Activated T-helper 17 cell treated with anti-CD3 and anti-CD28 coated beads, Interleukin-2, amount 50 U/mL, for 72 hours (primary cell): ENCODE data around the gene ZNF320. TPM values are rescaled to one million over a fixed set of nuclear protein-coding genes. Genes with fewer than 3 reads are reported as not detected.
"Not testable (repeated sequence)": the region's sequence is repeated elsewhere in the genome, so short reads cannot be mapped to it uniquely, and the experiment has no call there.

Source experiments
- ATAC-seq: fragments of 150-1000 bp; cut with Tn5 transposase; replicated peaks from 2 replicates; pipeline ENCODE4 v1.10.0; 2021; ENCODE audit warnings: mild to moderate bottlenecking, moderate library complexity
- H3K27ac Mint-ChIP-seq: one replicate; pipeline ENCODE4 v1.8.0; 2022; ENCODE audit warnings: mixed read lengths
- H3K27me3 Mint-ChIP-seq: one replicate; pipeline ENCODE4 v1.8.0; 2022; ENCODE audit warnings: mixed read lengths
- H3K36me3 Mint-ChIP-seq: one replicate; pipeline ENCODE4 v1.8.0; 2022; ENCODE audit warnings: low read depth, mild to moderate bottlenecking, mixed read lengths
- H3K4me1 Mint-ChIP-seq: one replicate; pipeline ENCODE4 v1.8.0; 2022; ENCODE audit warnings: mixed read lengths
- H3K4me3 Mint-ChIP-seq: one replicate; pipeline ENCODE4 v1.8.0; 2022; ENCODE audit warnings: mild to moderate bottlenecking, mixed read lengths
- H3K9me3 Mint-ChIP-seq: one replicate; pipeline ENCODE4 v1.8.0; 2022; ENCODE audit warnings: mixed read lengths
- total RNA-seq, 2 donors: library from RNA; stranded (reverse); gene quantifications; one replicate each; pipeline ENCODE4 v1.2.3, GENCODE V29; 2022

ZNF320 gene
- 1 to 10 TPM; 3.3 to 9.4 TPM for total RNA-seq

DNA sequence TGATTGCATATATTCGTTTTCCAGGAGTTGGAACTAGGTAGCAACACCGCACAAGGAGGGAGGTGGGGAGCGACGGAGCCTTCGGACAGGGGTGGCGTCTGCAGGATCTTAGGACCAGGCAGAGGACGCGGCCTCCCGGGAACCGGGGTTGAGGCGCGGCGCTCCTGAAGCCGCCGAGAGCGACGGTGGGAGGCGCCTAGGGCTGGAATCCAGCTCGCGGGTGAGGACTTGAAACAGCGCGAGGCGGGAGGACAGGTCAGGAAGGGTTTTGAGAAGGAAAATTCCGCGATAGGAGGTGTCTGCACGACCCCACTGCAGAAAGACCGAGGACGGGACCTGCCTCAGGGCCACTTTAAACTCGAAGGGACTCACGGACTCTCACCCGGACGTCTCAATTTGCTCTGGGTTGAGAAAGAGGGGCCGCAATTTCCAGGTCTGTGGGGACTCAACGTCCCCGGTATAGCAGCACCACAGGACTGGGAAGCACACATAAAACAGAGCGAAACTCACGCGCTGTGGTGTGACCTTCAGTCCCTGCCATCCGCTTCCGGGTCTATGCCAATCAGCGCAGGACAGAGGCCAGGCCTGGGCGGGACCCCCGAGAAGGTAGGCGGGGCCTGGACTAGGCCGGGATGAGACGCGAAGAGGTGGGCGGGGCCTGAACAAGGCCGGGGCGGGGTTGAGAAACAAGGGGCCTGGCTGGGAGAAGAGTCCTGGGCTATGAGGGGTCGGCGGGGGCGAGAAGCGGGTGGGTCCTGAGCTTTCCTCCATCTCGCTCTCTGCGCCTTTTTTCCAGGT lies at the start of gene ZNF320:
ZNF320 (minus strand) TSS at position 498 of the 798 bp plus-strand sequence. CDS start 7,380 bp downstream, outside the sequence.
- Mint-ChIP-seq H3K4me3 (peak within 1 kb of the TSS; percentile 85), H3K27me3 (no peaks in the 10 kb centered on the region)

DNA sequence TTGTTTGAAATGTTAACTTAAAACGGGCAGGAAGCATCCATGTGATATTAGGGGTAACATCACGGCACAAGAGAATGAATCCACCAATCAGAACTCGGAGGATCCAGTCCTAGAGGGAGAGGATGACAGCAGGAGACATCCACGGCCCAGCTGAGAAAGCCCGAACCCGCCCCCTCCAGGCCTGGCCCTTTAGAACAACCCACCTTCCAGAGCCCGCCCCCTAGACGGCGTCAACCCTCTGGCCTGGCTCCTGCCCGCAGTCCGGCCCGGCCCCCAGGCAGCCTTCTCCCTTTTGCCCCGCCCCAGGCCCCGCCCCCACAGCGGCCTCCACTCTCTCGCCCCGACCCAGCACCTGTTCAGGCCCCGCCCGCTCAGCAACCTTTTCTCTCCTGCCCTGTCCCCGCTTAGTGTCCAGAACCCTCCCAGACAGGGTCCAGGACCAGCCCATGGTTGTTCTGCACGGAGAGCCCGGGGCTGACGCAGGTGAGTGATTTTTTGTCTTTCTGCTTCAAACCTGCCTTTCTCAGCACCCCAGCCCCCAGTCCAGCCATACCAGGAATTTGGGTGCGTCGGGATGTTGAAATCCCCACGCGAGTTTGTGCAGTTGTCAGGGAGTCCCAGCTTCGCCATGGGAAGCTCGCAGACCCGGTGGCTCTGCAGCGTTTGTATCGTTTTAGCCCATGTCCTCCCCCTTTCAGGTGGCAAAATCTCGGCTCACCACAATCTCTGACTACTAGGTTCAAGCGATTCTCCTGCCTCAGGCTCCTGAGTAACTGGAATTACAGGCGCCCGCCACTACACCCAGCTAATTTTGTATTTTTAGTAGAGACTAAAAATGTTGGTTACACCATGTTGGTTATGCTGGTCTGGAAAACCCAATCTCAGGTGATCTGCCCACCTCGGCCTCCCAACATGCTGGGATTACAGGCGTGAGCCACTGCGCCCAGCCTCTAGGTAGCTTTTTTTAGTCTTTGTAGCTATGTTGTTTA lies 49.2 kb upstream of the ZNF320 start:
- peaks cover 16% of the 10 kb centered on the region for H3K9me3 Mint-ChIP-seq
- H3K27me3 Mint-ChIP-seq, result no peaks in the 10 kb centered on the region
- H3K27ac Mint-ChIP-seq, result no peak overlapping the region
- H3K36me3 Mint-ChIP-seq, result peaks cover 24% of the 10 kb centered on the region
- peaks cover 3% of the 10 kb centered on the region for H3K4me1 Mint-ChIP-seq
- no peak for ATAC-seq
- no peak overlapping the region for H3K4me3 Mint-ChIP-seq

More for the DNA sequence above, at the start of gene ZNF320:
- peak; percentile 100 for ATAC-seq
- Mint-ChIP-seq H3K27ac (peak within 1 kb of the TSS; percentile 78), H3K4me1 (peaks cover 10% of the 10 kb centered on the region), H3K9me3 (peaks cover 9% of the 10 kb centered on the region), H3K36me3 (peaks cover 23% of the 10 kb centered on the region)

DNA sequence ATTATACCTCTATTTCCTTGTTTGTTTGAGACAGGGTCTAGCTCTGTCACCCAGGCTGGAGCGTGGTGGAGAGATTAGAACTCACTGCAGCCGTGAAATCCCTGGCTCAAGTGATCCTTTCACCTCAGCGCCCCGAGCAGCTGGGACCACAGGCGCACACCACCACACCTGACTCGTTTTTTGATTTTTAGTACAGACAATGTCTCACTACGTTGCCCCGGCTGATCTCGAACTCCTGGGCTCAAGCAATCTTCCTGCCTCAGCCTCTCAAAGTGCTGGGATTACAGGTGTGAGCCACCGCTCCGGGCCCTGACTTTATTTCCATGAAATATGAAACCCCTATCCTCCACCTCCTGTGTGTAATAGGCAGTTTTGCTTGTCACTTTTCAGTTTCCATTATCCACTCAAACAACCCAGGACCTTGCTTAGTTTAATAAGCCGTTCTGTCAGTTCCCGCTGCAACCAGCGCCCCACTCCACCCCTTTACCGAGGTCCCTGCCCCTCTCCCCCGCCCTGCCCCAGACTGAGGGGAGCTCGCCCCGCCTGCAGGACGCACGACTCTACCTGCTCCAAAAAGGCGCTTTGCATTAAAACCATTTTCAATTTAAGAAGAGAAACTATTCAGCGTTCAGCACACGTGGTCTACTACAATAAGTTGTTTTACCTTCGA lies 48.4 kb upstream of the ZNF320 start:
- peaks cover 15% of the 10 kb centered on the region for H3K9me3 Mint-ChIP-seq
- no peak overlapping the region for H3K27ac Mint-ChIP-seq
- no peak overlapping the region for H3K4me3 Mint-ChIP-seq
- H3K4me1 Mint-ChIP-seq, result peaks cover 10% of the 10 kb centered on the region
- ATAC-seq, result no peak
- H3K27me3 Mint-ChIP-seq, result no peaks in the 10 kb centered on the region
- peaks cover 22% of the 10 kb centered on the region for H3K36me3 Mint-ChIP-seq

DNA sequence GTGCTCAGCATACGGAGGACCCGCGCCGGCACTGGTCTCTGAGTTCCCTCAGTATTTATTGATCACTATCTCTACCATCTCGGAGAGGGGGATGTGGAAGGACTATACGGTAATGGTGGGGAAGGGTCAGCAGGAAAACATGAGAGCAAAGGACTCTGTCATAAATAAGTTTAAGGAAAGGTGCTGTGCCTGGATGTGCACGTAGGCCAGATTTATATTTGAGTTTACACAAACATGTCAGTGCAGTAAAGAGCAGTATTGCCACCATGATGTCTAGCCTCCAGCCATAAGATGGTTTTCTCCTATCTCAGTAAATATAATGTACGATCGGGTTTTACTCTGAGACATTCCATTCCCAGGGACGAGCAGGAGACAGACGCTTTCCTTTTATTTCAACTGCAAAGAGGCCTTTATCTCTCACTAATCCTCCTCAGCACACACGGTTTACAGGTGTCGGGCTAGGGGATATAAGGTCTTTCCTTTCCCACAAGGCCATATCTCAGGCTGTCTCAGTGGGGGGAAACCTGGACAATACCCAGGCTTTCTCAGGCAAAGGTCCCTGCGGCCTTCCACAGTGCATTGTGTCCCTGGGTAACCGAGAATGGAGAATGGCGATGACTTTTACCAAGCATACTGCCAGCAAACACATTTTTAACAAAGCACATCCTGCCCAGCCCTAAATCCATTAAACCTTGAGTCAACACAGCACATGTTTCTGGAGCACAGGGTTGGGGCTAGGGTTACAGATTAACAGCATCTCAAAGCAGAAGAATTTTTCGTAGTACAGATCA lies 47.5 kb upstream of the ZNF320 start:
- not testable (repeated sequence) for ATAC-seq, H3K4me1 Mint-ChIP-seq, H3K9me3 Mint-ChIP-seq, H3K27ac Mint-ChIP-seq, H3K4me3 Mint-ChIP-seq, H3K27me3 Mint-ChIP-seq
- peaks cover 13% of the 10 kb centered on the region for H3K36me3 Mint-ChIP-seq

DNA sequence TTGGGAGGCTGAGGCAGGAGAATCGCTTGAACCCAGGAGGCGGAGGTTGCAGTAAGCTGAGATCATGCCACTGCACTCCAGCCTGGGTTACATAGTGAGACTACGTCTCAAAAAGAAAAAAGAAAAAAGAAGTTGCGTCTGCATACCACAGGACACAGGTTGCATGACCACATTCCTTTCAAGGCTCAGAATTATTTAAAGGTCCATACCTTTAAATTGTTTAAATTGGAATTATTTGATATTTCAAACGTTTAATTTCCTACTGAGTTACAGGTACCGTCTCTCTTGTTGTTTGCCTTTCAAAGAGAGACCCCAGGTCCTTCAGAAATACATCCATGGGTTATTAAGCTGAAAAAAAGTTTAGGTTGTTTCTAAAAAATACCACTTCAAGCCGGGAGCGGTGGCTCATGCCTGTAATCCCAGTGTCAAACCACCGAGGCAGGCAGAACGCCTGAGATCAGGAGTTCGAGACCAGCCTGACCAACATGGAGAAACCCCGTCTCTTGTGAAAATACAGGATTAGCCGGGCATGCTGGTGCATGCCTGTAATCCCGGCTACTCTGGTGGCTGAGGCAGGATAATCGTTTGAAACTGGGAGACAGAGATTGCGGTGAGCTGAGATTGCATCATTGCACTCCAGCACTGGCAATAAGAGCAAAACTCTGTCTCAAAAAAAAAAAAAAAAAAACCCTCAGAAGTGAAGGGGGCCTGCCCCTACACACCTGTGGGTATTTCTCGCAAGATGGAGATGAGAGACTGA lies 46.6 kb upstream of the ZNF320 start:
- H3K36me3 Mint-ChIP-seq, result peaks cover 7% of the 10 kb centered on the region
- no peaks in the 10 kb centered on the region for H3K9me3 Mint-ChIP-seq
- peaks cover 10% of the 10 kb centered on the region for H3K4me1 Mint-ChIP-seq
- no peaks in the 10 kb centered on the region for H3K27me3 Mint-ChIP-seq
- no peak for ATAC-seq
- H3K4me3 Mint-ChIP-seq, result no peak overlapping the region
- H3K27ac Mint-ChIP-seq, result no peak overlapping the region

DNA sequence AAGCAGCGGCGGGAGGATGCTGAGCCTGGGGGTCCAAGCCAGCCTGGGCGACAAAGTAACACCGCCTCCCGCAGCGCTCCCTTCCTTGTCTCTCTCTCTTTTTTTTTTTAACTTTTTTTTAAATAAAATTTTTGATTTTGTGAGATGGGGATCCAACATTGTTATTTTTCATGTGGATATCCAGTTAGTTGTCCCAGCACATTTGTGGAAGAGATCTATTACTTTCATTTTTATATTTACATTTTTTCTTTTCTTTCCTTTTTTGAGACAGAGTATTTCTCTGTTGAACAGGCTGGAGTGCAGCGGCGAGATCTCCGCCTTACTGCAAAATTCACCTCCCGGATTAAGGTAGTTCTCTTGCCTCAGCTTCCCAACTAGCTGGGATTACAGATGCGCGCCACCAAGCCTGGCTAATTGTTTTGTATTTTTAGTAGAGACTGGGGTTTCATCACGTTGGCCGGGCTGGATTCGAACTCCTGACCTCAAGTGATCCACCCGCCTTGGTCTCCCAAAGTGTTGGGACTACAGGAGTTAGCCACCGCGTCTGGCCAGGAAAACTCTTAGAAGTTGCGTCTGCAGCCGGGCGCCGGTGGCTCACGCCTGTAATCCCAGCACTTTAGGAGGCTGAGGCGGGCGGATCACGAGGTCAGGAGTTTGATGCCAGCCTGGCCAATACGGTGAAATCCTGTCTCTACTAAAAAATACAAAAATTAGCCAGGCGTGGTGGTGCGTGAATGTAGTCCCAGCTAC lies 45.9 kb upstream of the ZNF320 start:
- peaks cover 4% of the 10 kb centered on the region for H3K9me3 Mint-ChIP-seq
- peak overlapping the region; percentile 91 for H3K4me3 Mint-ChIP-seq
- peaks cover 16% of the 10 kb centered on the region for H3K4me1 Mint-ChIP-seq
- no peaks in the 10 kb centered on the region for H3K27me3 Mint-ChIP-seq
- H3K27ac Mint-ChIP-seq, result peak overlapping the region; percentile 83
- H3K36me3 Mint-ChIP-seq, result peaks cover 15% of the 10 kb centered on the region
- no peak for ATAC-seq

DNA sequence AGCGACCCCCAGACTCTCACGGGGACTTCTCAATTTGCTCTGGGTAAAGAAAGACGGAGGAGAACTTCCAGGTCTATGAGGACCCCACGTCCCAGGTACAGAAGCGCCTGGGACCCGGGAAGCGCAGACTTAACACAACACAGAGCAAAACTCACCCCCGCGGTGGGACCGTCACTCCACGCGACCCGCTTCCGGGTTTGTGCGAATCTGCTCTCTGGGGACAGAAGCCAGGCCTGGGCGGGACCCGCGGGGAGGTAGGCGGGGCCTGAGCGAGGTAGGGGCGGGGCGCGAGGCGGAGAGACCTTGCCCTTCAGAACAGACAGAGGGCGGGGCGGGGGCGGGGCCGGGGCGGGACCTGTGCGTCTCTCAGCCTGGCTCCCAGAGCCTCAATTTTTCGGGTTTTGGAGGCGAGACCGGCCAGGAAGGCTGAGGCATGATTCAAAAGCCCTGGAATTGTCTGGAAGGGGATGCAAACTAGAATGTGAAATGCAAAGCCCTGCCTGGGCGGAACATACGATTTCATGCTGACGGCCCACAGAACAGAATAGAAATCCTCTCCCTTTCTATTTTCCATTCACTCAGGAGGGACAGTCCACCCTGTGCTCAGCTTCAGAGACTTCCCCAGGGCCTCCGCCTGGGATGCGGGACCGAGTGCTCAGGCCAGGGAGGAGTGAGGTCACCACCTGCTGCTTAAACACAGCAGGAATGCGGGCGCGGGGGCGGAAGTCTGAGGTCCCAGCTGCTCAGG lies 45.1 kb upstream of the ZNF320 start:
- Mint-ChIP-seq H3K27ac (peak overlapping the region; percentile 83), H3K36me3 (peaks cover 16% of the 10 kb centered on the region), H3K4me3 (peak overlapping the region; percentile 91), H3K27me3 (no peaks in the 10 kb centered on the region), H3K4me1 (peaks cover 16% of the 10 kb centered on the region), H3K9me3 (peaks cover 4% of the 10 kb centered on the region)
- peak; percentile 100 for ATAC-seq

DNA sequence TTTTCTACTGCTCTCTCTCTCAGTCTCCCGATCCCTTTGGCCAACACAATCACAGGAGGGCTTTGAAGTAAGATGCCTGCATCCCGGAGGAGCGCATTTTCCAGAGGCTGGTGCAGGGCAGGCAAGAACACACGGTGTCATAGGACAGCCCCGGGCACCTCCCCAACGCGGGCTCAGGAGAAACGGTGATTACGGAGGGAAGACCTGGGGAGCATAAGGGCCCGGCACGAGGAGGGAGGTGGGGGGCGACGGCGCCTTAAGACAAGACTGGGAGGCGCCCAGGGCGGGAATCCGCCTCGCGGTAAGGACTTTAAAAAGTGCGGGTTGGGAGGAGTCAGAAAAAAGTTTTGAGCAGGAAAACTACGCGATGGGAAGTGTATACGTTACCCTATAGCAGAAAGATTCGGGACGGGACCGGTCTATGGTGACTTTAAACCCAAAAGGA lies 44.5 kb upstream of the ZNF320 start:
- ATAC-seq, result peak; percentile 42
- Mint-ChIP-seq H3K27me3 (no peaks in the 10 kb centered on the region), H3K4me1 (peaks cover 17% of the 10 kb centered on the region), H3K36me3 (peaks cover 19% of the 10 kb centered on the region), H3K4me3 (peak overlapping the region; percentile 91), H3K9me3 (peaks cover 4% of the 10 kb centered on the region), H3K27ac (peak overlapping the region; percentile 83)

DNA sequence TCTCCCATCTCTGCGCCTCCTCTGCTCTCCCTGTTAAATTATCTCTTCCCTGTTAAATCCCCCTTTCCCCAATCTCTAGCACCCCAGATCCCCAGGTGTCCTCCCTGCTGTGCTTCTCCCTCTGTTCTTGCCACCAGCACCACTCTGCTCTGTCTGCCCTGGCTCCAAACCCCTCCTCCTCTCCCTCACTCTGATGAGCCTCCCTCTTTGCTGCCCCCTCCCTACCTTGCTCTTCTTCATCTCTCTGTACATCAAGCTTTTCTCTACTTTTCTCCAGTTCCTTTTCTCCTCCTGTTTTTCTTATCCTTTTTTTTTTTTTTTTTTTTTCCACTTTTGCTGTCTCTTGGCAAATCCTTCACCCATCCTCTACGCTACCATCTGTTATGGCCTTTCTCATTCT lies 44.1 kb upstream of the ZNF320 start:
- Mint-ChIP-seq H3K36me3 (peaks cover 23% of the 10 kb centered on the region), H3K4me1 (peaks cover 21% of the 10 kb centered on the region), H3K4me3 (peak overlapping the region; percentile 91), H3K27ac (peak overlapping the region; percentile 83)
- ATAC-seq, H3K9me3 Mint-ChIP-seq, H3K27me3 Mint-ChIP-seq: not testable (repeated sequence)

DNA sequence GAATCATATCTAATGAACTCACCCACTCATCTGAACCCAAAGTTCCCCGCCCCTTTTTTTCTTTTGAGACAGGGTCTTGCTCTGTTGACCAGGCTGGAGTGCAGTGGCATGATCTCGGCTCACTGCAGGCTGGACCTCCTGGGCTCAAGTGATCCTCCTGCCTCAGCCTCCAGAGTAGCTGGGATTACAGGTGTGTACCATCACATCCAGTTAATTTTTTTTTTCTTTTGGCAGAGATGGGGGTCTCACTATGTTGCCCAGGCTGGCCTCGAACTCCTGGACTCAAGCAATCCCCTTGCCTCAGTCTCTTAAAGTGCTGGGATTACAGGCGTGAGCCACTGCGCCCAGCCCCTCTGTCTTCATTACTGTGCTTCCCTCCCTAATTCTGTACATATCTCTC lies 43.5 kb upstream of the ZNF320 start:
- not testable (repeated sequence) for H3K9me3 Mint-ChIP-seq, ATAC-seq, H3K27me3 Mint-ChIP-seq
- Mint-ChIP-seq H3K4me3 (peak overlapping the region; percentile 91), H3K27ac (peak overlapping the region; percentile 83), H3K4me1 (peaks cover 22% of the 10 kb centered on the region), H3K36me3 (peaks cover 29% of the 10 kb centered on the region)

DNA sequence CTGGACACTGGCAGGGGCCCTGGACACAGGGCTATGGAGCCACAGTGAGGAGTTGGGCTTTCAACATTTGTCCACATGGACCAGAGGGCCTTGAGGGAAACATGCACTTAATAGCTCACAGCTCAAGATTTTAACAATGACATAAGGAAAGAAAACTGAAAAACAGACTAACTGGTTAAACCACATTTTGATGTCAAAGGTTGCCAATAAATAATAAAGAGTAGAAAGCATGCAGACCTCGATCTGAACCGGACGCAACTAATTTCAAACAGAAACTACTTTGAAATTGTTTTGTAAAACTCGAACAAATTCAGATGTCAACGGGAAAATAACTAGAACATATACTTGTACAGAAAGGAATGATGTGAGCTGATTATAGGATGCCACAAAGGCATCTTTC lies 41.3 kb upstream of the ZNF320 start:
- peaks cover 22% of the 10 kb centered on the region for H3K4me1 Mint-ChIP-seq
- no peaks in the 10 kb centered on the region for H3K27me3 Mint-ChIP-seq
- no peak overlapping the region for H3K4me3 Mint-ChIP-seq
- peaks cover 45% of the 10 kb centered on the region for H3K36me3 Mint-ChIP-seq
- H3K9me3 Mint-ChIP-seq, result peaks cover 4% of the 10 kb centered on the region
- ATAC-seq, result no peak
- peak overlapping the region; percentile 54 for H3K27ac Mint-ChIP-seq

DNA sequence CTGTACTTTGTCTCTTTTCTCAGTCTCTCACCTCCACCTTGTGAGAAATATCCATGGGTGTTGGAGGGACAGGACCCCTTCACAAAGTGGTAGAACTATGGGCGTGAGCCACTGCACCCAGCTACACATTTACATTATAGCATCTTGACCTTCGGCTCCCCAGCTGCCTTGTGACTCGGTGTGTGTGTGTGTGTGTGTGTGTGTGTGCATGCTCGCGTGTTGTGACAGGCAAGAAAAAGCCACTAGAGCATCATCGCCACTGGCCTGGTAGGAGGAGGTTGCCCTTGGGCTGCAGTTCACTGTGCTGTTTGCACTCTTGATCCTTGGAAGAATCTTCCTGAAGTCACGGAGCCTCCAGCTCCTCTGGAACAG lies 39.5 kb upstream of the ZNF320 start:
- Mint-ChIP-seq H3K4me1 (peaks cover 22% of the 10 kb centered on the region), H3K27me3 (no peaks in the 10 kb centered on the region), H3K4me3 (no peak overlapping the region), H3K36me3 (peaks cover 51% of the 10 kb centered on the region), H3K9me3 (peaks cover 10% of the 10 kb centered on the region), H3K27ac (no peak overlapping the region)
- ATAC-seq, result no peak
